ENCODE data around the gene TMEM81. TPM values are rescaled to one million over a fixed set of nuclear protein-coding genes. Genes with fewer than 3 reads are reported as not detected.

Gene TMEM81
- total RNA-seq, 3 donors from 2014 or later: 2.5 to 3.2 (median 2.6) TPM

DNA sequence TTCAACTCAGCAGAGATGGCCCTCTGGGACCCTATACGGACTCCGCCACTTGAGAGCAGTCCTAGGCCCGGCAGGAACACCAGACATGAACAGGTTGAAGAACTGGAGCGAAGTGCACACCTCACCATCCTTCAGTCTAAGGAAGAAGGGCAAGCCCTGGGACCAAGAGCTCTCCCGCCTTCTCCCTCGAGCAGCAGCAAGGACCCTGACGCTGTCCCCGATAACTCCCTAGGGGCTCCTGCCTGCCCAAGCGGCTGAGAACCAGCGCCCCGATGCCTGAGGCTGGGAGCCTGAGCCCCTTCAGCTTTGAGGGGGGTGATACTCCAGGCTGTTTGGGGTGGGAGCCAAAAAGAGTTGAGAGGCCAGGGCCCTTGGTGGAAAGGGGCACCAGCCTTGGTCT lies 10.2 kb downstream of the TMEM81 start:
- Histone ChIP-seq H3K36me3 (no peaks in the 10 kb centered on the region), H3K9me3 (no peaks in the 10 kb centered on the region), H3K27me3 (no peaks in the 10 kb centered on the region), H3K4me1 (no peaks in the 10 kb centered on the region), H3K4me3 (no peak overlapping the region), H3K27ac (no peak overlapping the region)
- TF ChIP-seq POLR2AphosphoS5 (IDR thresholded peaks at IDR 0.05): no peak
- TF ChIP-seq, protein P1, sequence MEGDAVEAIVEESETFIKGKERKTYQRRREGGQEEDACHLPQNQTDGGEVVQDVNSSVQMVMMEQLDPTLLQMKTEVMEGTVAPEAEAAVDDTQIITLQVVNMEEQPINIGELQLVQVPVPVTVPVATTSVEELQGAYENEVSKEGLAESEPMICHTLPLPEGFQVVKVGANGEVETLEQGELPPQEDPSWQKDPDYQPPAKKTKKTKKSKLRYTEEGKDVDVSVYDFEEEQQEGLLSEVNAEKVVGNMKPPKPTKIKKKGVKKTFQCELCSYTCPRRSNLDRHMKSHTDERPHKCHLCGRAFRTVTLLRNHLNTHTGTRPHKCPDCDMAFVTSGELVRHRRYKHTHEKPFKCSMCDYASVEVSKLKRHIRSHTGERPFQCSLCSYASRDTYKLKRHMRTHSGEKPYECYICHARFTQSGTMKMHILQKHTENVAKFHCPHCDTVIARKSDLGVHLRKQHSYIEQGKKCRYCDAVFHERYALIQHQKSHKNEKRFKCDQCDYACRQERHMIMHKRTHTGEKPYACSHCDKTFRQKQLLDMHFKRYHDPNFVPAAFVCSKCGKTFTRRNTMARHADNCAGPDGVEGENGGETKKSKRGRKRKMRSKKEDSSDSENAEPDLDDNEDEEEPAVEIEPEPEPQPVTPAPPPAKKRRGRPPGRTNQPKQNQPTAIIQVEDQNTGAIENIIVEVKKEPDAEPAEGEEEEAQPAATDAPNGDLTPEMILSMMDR (IDR thresholded peaks at IDR 0.05): no peak
- TF ChIP-seq POLR2A (IDR thresholded peaks at IDR 0.05): no peak
- DNase-seq (ENCODE audit: low spot score in 2 of 2): no peak
- intact Hi-C loops (cut with DNase I; ENCODE audit: low total_unique reads): no loop called here

DNA sequence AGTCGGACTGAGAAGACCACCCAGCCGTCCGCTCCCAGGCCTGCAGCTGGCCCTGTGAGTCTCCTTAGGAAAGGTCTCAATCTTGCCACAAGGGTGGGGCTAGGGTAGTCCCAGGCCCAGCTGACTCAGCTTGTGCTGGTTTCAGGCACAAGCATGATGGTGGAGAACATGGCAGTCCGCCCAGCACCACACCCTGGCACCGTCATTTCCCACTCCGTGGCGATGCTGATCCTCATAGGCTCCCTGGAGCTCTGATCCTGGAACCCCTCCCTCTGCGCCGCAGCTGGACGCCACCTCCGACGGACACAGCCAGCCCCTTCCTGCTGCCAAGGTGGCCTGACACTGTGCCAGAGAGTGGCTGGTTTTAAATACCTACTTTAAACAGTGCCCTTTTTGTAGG lies 10.7 kb downstream of the TMEM81 start:
- intact Hi-C loops (cut with DNase I; ENCODE audit: low total_unique reads): no loop called here
- Histone ChIP-seq H3K4me3 (no peak overlapping the region), H3K27me3 (no peaks in the 10 kb centered on the region), H3K4me1 (no peaks in the 10 kb centered on the region), H3K9me3 (no peaks in the 10 kb centered on the region), H3K27ac (no peak overlapping the region), H3K36me3 (no peaks in the 10 kb centered on the region)
- DNase-seq (ENCODE audit: low spot score in 2 of 2): no peak
- no peak for TF ChIP-seq POLR2AphosphoS5 (IDR thresholded peaks at IDR 0.05)
- TF ChIP-seq POLR2A (IDR thresholded peaks at IDR 0.05): no peak
- TF ChIP-seq, protein P1 (IDR thresholded peaks at IDR 0.05): no peak

DNA sequence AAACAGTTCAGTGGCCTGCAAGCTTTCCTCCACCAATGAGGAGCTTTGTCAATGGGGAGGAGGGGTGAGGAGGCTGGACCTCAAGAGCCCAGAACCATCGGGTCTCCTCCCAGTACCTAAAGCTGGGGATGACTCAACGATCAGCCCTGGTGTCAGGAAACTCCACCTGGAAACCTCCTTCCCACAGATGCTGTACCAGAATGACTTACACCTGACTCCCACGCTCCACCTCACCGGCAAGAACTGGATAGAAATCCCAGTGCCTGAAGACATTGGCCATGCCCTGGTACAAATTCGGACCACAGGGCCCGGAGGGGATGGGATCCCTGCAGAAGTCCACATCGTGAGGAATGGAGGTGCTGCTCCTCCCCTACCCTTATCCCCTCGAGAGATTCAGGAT lies 11.4 kb downstream of the TMEM81 start:
- no peaks in the 10 kb centered on the region for H3K9me3 ChIP-seq
- TF ChIP-seq POLR2A (IDR thresholded peaks at IDR 0.05) (no peak), POLR2AphosphoS5 (IDR thresholded peaks at IDR 0.05) (no peak)
- TF ChIP-seq, protein P1 (IDR thresholded peaks at IDR 0.05): no peak
- intact Hi-C loops (cut with DNase I; ENCODE audit: low total_unique reads): no loop called here
- H3K4me3 ChIP-seq: no peak overlapping the region
- no peak overlapping the region for H3K27ac ChIP-seq
- H3K4me1 ChIP-seq: no peaks in the 10 kb centered on the region
- no peak for DNase-seq (ENCODE audit: low spot score in 2 of 2)
- no peaks in the 10 kb centered on the region for H3K36me3 ChIP-seq
- H3K27me3 ChIP-seq: no peaks in the 10 kb centered on the region

DNA sequence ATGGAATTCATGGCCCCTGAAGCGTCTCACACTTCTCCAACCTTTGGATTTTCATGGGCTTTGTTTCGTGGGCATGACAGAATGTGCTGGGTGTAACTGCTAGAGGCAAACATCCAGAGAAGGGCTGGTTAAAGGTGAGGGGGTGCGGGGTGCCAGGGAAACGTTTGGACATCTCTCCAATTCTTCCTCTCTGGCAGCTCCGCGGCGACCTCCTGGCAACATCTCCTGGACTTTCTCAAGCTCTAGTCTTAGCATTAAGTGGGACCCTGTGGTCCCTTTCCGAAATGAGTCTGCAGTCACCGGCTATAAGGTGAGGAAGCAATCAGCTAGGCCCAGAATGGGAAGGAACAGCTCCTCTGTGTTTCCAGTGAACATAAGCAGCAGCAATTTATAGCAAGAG lies 12.0 kb downstream of the TMEM81 start:
- Histone ChIP-seq H3K36me3 (no peaks in the 10 kb centered on the region), H3K9me3 (no peaks in the 10 kb centered on the region), H3K4me3 (no peak overlapping the region), H3K4me1 (no peaks in the 10 kb centered on the region), H3K27ac (no peak overlapping the region), H3K27me3 (no peaks in the 10 kb centered on the region)
- DNase-seq (ENCODE audit: low spot score in 2 of 2): no peak
- TF ChIP-seq, protein P1 (IDR thresholded peaks at IDR 0.05): no peak
- TF ChIP-seq POLR2AphosphoS5 (IDR thresholded peaks at IDR 0.05) (no peak), POLR2A (IDR thresholded peaks at IDR 0.05) (no peak)
- intact Hi-C loops (cut with DNase I; ENCODE audit: low total_unique reads): no loop called here

DNA sequence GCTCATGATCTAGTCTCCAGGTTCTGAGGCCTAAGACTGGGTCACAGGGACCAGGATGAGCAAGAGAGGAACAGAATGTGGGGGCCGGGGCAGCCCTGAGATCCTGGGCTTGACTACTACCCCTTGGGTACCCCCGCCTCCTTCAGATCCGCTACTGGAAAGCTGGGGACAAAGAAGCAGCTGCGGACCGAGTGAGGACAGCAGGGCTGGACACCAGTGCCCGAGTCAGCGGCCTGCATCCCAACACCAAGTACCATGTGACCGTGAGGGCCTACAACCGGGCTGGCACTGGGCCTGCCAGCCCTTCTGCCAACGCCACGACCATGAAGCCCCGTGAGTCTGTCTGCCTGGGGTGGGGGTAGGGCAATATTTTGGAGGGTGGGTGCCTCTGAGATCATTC lies 12.5 kb downstream of the TMEM81 start:
- no peak for DNase-seq (ENCODE audit: low spot score in 2 of 2)
- intact Hi-C loops (cut with DNase I; ENCODE audit: low total_unique reads): no loop called here
- H3K4me3 ChIP-seq: no peak overlapping the region
- no peak overlapping the region for H3K27ac ChIP-seq
- no peaks in the 10 kb centered on the region for H3K36me3 ChIP-seq
- H3K9me3 ChIP-seq: no peaks in the 10 kb centered on the region
- no peaks in the 10 kb centered on the region for H3K4me1 ChIP-seq
- no peaks in the 10 kb centered on the region for H3K27me3 ChIP-seq
- TF ChIP-seq, protein P1 (IDR thresholded peaks at IDR 0.05): no peak
- TF ChIP-seq POLR2A (IDR thresholded peaks at IDR 0.05) (no peak), POLR2AphosphoS5 (IDR thresholded peaks at IDR 0.05) (no peak)
